H1 (cell line): ENCODE measurements around the gene PLB1. TPM values are rescaled to one million over a fixed set of nuclear protein-coding genes. Genes with fewer than 3 reads are reported as not detected.

Experiments
- CTCF ChIA-PET: fragments of 300-600 bp; sonication (Branson Sonifier 250); formaldehyde crosslinking; loops from one replicate; lab custom pipeline; 2021; ENCODE audit not compliant: partially characterized antibody; lab: Charles Lee
- POLR2A ChIA-PET: fragments of 300-600 bp; sonication (Branson Sonifier 250); formaldehyde crosslinking; loops from one replicate; lab custom pipeline; 2021; ENCODE audit warnings: inconsistent platforms; ENCODE audit not compliant: partially characterized antibody; lab: Charles Lee
- DNase-seq, 2 experiments: peaks; one replicate each; pipeline versions ENCODE4 v3.0.0 to v3.0.0-alpha.2; 2010 to 2022; ENCODE audit warnings: low spot score in 2 of 2, low read depth in 1 of 2, mixed read lengths in 1 of 2
- FAIRE-seq: peaks from 2 replicates; lab custom pipeline; 2011; peaks lifted over from hg19 to GRCh38; lab: Jason Lieb, UNC
- H2AFZ ChIP-seq: 2 replicates; pipeline ENCODE4 v1.8.1; 2012; ENCODE audit warnings: low read length, inconsistent platforms
- H2AK5ac ChIP-seq: 2 replicates; pipeline ENCODE4 v1.6.1; 2013; ENCODE audit warnings: low read depth, low read length
- H2BK120ac ChIP-seq: replicated peaks from 2 replicates; pipeline ENCODE3; 2013; ENCODE audit warnings: low read depth, low read length, inconsistent platforms
- H2BK12ac ChIP-seq: 2 replicates; pipeline ENCODE4 v1.6.1; 2013; ENCODE audit warnings: low read depth, low read length
- H2BK15ac ChIP-seq: 2 replicates; pipeline ENCODE4 v1.6.1; 2013; ENCODE audit warnings: low read length
- H2BK20ac ChIP-seq: 2 replicates; pipeline ENCODE4 v1.6.1; 2013; ENCODE audit warnings: low read length
- H2BK5ac ChIP-seq: 2 replicates; pipeline ENCODE4 v1.6.1; 2013; ENCODE audit warnings: low read depth, low read length
- H3K14ac ChIP-seq: 2 replicates; pipeline ENCODE4 v1.6.1; 2013; ENCODE audit warnings: inconsistent platforms; ENCODE audit not compliant: insufficient read length
- H3K18ac ChIP-seq: 2 replicates; pipeline ENCODE4 v1.6.1; 2013; ENCODE audit warnings: low read length; ENCODE audit errors: extremely low read depth
- H3K23ac ChIP-seq: 2 replicates; pipeline ENCODE4 v1.6.1; 2013; ENCODE audit warnings: inconsistent platforms; ENCODE audit not compliant: insufficient read length
- H3K23me2 ChIP-seq: 2 replicates; pipeline ENCODE4 v1.6.1; 2013; ENCODE audit warnings: low read depth, low read length
- H3K27ac ChIP-seq: 2 replicates; pipeline ENCODE4 v1.6.1; 2011; ENCODE audit warnings: low read depth, low read length, inconsistent platforms
- H3K27me3 ChIP-seq, 4 experiments: replicated peaks in 1 of 4; 1 replicate in 1 of 4; 2 replicates in 3 of 4; pipeline versions ENCODE4 v1.6.1 to v1.8.1; 2011 to 2013; ENCODE audit warnings: low read length in 3 of 4, mild to moderate bottlenecking in 3 of 4, inconsistent platforms in 2 of 4, mixed read lengths in 2 of 4, moderate library complexity in 1 of 4; ENCODE audit not compliant: control insufficient read depth in 3 of 4, insufficient read depth in 3 of 4; ENCODE audit errors: extremely low read depth in 1 of 4
- H3K36me3 ChIP-seq, 4 experiments: 2 replicates each; pipeline versions ENCODE4 v1.6.1 to v1.8.1; 2011 to 2013; ENCODE audit warnings: mild to moderate bottlenecking in 4 of 4, low read length in 3 of 4, moderate library complexity in 2 of 4, control low read depth in 1 of 4, inconsistent platforms in 1 of 4; ENCODE audit not compliant: insufficient read depth in 4 of 4, control insufficient read depth in 2 of 4
- H3K4ac ChIP-seq: replicated peaks from 2 replicates; pipeline ENCODE3; 2013; ENCODE audit warnings: low read length, low read depth, mixed read lengths, inconsistent platforms; ENCODE audit not compliant: insufficient read length
- H3K4me1 ChIP-seq, 4 experiments: replicated peaks in 1 of 4; 1 replicate in 1 of 4; 2 replicates in 3 of 4; pipeline versions ENCODE4 v1.6.1 to v1.8.1; 2011 to 2013; ENCODE audit warnings: low read length in 3 of 4, inconsistent platforms in 2 of 4, mixed read lengths in 1 of 4; ENCODE audit not compliant: insufficient read depth in 4 of 4, control insufficient read depth in 3 of 4
- H3K4me2 ChIP-seq, 2 experiments: 2 replicates each; pipeline versions ENCODE4 v1.6.1 to v1.8.1; 2011 to 2013; ENCODE audit warnings: low read depth in 2 of 2, low read length in 2 of 2, control low read depth in 1 of 2, inconsistent platforms in 1 of 2, mild to moderate bottlenecking in 1 of 2; ENCODE audit not compliant: insufficient read depth in 1 of 2
- H3K4me3 ChIP-seq, 4 experiments: fragments of 200-600, 300-600 bp in 1 of 4; sonication (generic), shearing (Covaris generic), sonication (Bioruptor Twin) in 1 of 4; 2 replicates each; pipeline versions ENCODE4 v1.5.1 to v1.8.1; 2011 to 2016; ENCODE audit warnings: low read length in 4 of 4, low read depth in 3 of 4, control low read depth in 2 of 4, inconsistent platforms in 2 of 4, mild to moderate bottlenecking in 2 of 4, mixed read lengths in 1 of 4, moderate library complexity in 1 of 4; ENCODE audit not compliant: insufficient read depth in 2 of 4; ENCODE audit errors: extremely low read depth in 1 of 4
- H3K56ac ChIP-seq: replicated peaks from 2 replicates; pipeline ENCODE3; 2013; ENCODE audit warnings: low read depth, mild to moderate bottlenecking, mixed read lengths, low read length, inconsistent platforms; ENCODE audit not compliant: insufficient read length
- H3K79me1 ChIP-seq: 2 replicates; pipeline ENCODE4 v1.6.1; 2013; ENCODE audit warnings: low read depth, low read length, control low read depth
- H3K79me2 ChIP-seq, 2 experiments: 2 replicates each; pipeline versions ENCODE4 v1.6.1 to v1.8.1; 2012 to 2013; ENCODE audit warnings: low read length in 2 of 2, mild to moderate bottlenecking in 2 of 2, inconsistent platforms in 1 of 2; ENCODE audit not compliant: insufficient read depth in 2 of 2, control insufficient read depth in 1 of 2
- H3K9ac ChIP-seq, 4 experiments: replicated peaks in 1 of 4; 1 replicate in 1 of 4; 2 replicates in 3 of 4; pipeline versions ENCODE4 v1.6.1 to v1.8.1; 2011 to 2013; ENCODE audit warnings: low read depth in 3 of 4, low read length in 3 of 4, control low read depth in 2 of 4, mild to moderate bottlenecking in 2 of 4, moderate library complexity in 2 of 4, inconsistent platforms in 1 of 4; ENCODE audit errors: extremely low read depth in 1 of 4
- H3K9me3 ChIP-seq, 2 experiments: 2 replicates each; pipeline versions ENCODE4 v1.6.1 to v1.8.1; 2012 to 2013; ENCODE audit warnings: mild to moderate bottlenecking in 2 of 2, moderate library complexity in 2 of 2, control low read depth in 1 of 2, inconsistent platforms in 1 of 2, low read depth in 1 of 2, low read length in 1 of 2, mixed read lengths in 1 of 2; ENCODE audit not compliant: insufficient read depth in 2 of 2
- H4K20me1 ChIP-seq, 2 experiments: replicated peaks in 1 of 2; 2 replicates each; pipeline versions ENCODE3 to v1.8.1; 2011 to 2013; ENCODE audit warnings: inconsistent platforms in 2 of 2, low read length in 2 of 2, mild to moderate bottlenecking in 1 of 2; ENCODE audit not compliant: insufficient read depth in 2 of 2, control insufficient read depth in 1 of 2
- H4K5ac ChIP-seq: 2 replicates; pipeline ENCODE4 v1.6.1; 2013; ENCODE audit warnings: low read length, low read depth, mixed read lengths, inconsistent platforms; ENCODE audit not compliant: insufficient read length
- H4K8ac ChIP-seq: 2 replicates; pipeline ENCODE4 v1.8.0; 2013; ENCODE audit warnings: mild to moderate bottlenecking, moderate library complexity, low read length, inconsistent platforms; ENCODE audit not compliant: insufficient read depth; ENCODE audit errors: extremely low read depth
- H4K91ac ChIP-seq: replicated peaks from 2 replicates; pipeline ENCODE3; 2013; ENCODE audit warnings: low read length, mixed read lengths, inconsistent platforms; ENCODE audit not compliant: insufficient read length
- CEBPB ChIP-seq: IDR thresholded peaks from 2 replicates; pipeline ENCODE4 v1.6.1; 2012; ENCODE audit warnings: low read depth, low read length
- NANOG ChIP-seq: IDR thresholded peaks from 2 replicates; pipeline ENCODE4 v1.6.1; 2011; ENCODE audit warnings: low read length, low read depth, mild to moderate bottlenecking, inconsistent platforms; ENCODE audit not compliant: insufficient read depth, poor library complexity, severe bottlenecking
- WGBS, 2 experiments: shearing (Covaris generic) in 1 of 2; methylation state at CpG; one replicate each; pipeline versions ENCODE4 v1.1.6 to v1.1.7; 2013 to 2015; ENCODE audit warnings: low lambda C conversion rate in 2 of 2, mixed read lengths in 2 of 2, inconsistent platforms in 1 of 2, low coverage in 1 of 2, missing lambda C conversion rate in 1 of 2; ENCODE audit not compliant: insufficient replicate concordance in 2 of 2, insufficient coverage in 1 of 2, insufficient read length in 1 of 2; ENCODE audit errors: extremely low coverage in 1 of 2, missing lambda C conversion rate in 1 of 2; 5-methylcytosine and 5-hydroxymethylcytosine counted together
- polyA plus RNA-seq, 7 experiments: library from polyadenylated mRNA; depleted of rRNA in 3 of 7; stranded (reverse) in 5 of 7; unstranded in 2 of 7; fragments of >200 nt in 5 of 7; fragments of 200-250 nt in 2 of 7; gene quantifications; 1 replicate in 5 of 7; 2 replicates in 1 of 7; 4 replicates in 1 of 7; pipeline versions ENCODE4 v1.2.1 to v1.2.3, GENCODE V29; 2011 to 2013; ENCODE audit warnings: missing spikeins in 2 of 7, mixed read lengths in 2 of 7
- total RNA-seq: library from RNA; stranded (reverse); fragmentation: NEBNext Ultra II Directional; extraction: Animal tissue kit (Norgen Biotek cat#: 25700); gene quantifications from 2 replicates; pipeline ENCODE4 v1.2.1, GENCODE V29; 2021

The PLB1 gene
- total and polyA plus RNA-seq, 2 of the 8 experiments (the other 6 are each of a cell fraction or from before 2014, with no cell fraction given) = 0.20 to 0.36 TPM

DNA sequence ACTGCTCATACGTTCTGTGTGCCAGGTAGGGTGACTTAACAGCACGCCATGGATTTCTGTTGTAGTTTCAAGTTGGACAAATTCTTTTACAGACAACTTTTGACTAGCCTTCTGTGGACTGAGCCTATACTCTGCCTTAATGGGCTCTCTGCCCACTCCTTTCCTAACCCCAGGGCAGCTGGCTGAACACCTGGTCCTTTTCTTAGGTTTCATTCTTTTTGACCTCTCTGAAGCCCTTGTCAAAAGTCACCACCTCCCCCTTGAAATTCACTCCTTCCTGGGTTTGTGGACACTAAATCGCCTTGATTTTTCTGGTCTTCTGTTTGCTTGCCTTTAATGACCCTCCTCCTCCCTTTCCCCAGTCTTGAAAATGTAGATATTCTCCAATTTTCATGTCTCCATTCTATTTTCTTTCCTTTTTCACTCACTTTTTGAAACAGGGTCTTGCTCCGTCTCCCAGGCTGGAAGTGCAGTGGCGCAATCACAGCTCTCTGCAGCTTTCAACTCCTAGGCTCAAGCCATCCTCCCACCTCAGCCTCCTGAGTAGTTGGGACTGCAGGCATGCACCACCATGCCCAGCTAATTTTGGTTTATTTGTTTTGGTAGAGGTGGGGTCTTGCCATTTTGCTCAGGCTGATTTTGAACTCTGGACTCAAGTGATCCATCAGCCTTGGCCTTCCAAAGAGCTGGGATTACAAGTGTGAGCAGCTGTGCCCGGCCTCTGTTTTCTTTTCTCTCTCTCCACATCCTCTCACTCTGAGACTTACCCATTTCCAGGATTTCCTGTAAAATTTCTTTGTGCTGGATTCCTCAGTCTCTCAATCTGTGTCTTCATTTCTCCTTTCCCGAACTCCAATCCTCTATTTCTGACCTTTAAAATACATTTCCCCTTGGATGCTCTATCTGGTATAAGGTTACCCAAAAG, 112.9 kb downstream of the PLB1 start:
- TF ChIP-seq CEBPB (peak; percentile 12; the same call in 1 of the 2 replicates), NANOG (no peak)
- H4K5ac ChIP-seq = no peak overlapping the region
- H3K4me2 ChIP-seq = no peak overlapping the region
- no peak overlapping the region for H4K91ac ChIP-seq
- no peak for FAIRE-seq
- H3K4me1 ChIP-seq = peaks cover 0 to 7% (median 3%) of the 10 kb centered on the region in 4 experiments; a peak in 4 of 7 replicates
- H4K8ac ChIP-seq = no peak overlapping the region
- H2BK20ac ChIP-seq = no peak overlapping the region
- no peak overlapping the region for H2BK12ac ChIP-seq
- ChIA-PET CTCF (interaction anchor here (0.7 to 9.5 kb wide), 10 partner anchors 8 to 178 kb away, joined by 3 to 81 read pairs (median 3); no protein-coding TSS in a partner anchor), POLR2A (no interaction called here)
- no peaks in the 10 kb centered on the region for H3K36me3 ChIP-seq
- no peak overlapping the region for H3K4me3 ChIP-seq
- no peaks in the 10 kb centered on the region for H4K20me1 ChIP-seq
- H3K18ac ChIP-seq = no peak overlapping the region
- H3K4ac ChIP-seq = no peak overlapping the region
- no peak overlapping the region for H2AFZ ChIP-seq
- H2BK120ac ChIP-seq = no peak overlapping the region
- no peak overlapping the region for H3K56ac ChIP-seq
- H2BK5ac ChIP-seq = no peak overlapping the region
- DNase-seq = no peak
- no peaks in the 10 kb centered on the region for H3K79me1 ChIP-seq
- no peaks in the 10 kb centered on the region for H3K23me2 ChIP-seq
- H3K27me3 ChIP-seq = no peaks in the 10 kb centered on the region; a peak in 1 of 7 replicates
- no peak overlapping the region for H3K14ac ChIP-seq
- H2BK15ac ChIP-seq = no peak overlapping the region
- H3K9ac ChIP-seq = no peak overlapping the region
- no peaks in the 10 kb centered on the region for H3K79me2 ChIP-seq
- H3K27ac ChIP-seq = no peak overlapping the region
- WGBS, 2 experiments = 91% methylated on average over 7 of the region's 7 CpGs; no CpG with 5 or more reads in 1 of the 2 experiments
- H3K23ac ChIP-seq = no peak overlapping the region
- no peak overlapping the region for H2AK5ac ChIP-seq
- no peaks in the 10 kb centered on the region for H3K9me3 ChIP-seq
